OCI-LY1 (cell line): ENCODE results near the gene GNG7.

Experiments
- H2AFZ ChIP-seq: fragments of 200-600 bp; sonication (generic), shearing (Covaris generic); 2 replicates; pipeline ENCODE4 v1.6.0; 2014; ENCODE audit warnings: antibody characterized with exemption, mild to moderate bottlenecking, low read length
- H3F3A ChIP-seq: fragments of 200-600 bp; sonication (generic), shearing (Covaris generic); 2 replicates; pipeline ENCODE4 v1.6.0; 2014; ENCODE audit warnings: mild to moderate bottlenecking, antibody characterized with exemption, low read length, moderate library complexity; ENCODE audit not compliant: insufficient read depth
- H3K27ac ChIP-seq: fragments of 200-600 bp; sonication (generic); 2 replicates; pipeline ENCODE4 v1.5.1; 2014; ENCODE audit warnings: low read length, mixed run types, mild to moderate bottlenecking, low read depth; ENCODE audit not compliant: poor library complexity, severe bottlenecking
- H3K27me3 ChIP-seq: fragments of 200-600 bp; sonication (generic); 2 replicates; pipeline ENCODE4 v1.6.0; 2014; ENCODE audit warnings: antibody characterized with exemption, mild to moderate bottlenecking, low read length, moderate library complexity; ENCODE audit not compliant: insufficient read depth
- H3K36me3 ChIP-seq: fragments of 200-600 bp; sonication (generic); 2 replicates; pipeline ENCODE4 v1.6.1; 2014; ENCODE audit warnings: mild to moderate bottlenecking, antibody characterized with exemption, low read length, moderate library complexity, mixed read lengths; ENCODE audit not compliant: insufficient read depth
- H3K4me1 ChIP-seq: fragments of 200-600 bp; sonication (generic); 2 replicates; pipeline ENCODE4 v1.5.1; 2014; ENCODE audit warnings: mild to moderate bottlenecking, low read length, moderate library complexity; ENCODE audit not compliant: insufficient read depth, severe bottlenecking
- H3K4me2 ChIP-seq: fragments of 200-600 bp; sonication (generic), shearing (Covaris generic); 2 replicates; pipeline ENCODE4 v1.6.1; 2014; ENCODE audit warnings: low read length
- H3K4me3 ChIP-seq: fragments of 200-600 bp; sonication (generic); 2 replicates; pipeline ENCODE4 v1.5.1; 2014; ENCODE audit warnings: low read length, low read depth, mild to moderate bottlenecking, mixed read lengths; ENCODE audit not compliant: poor library complexity, severe bottlenecking
- H3K79me2 ChIP-seq: fragments of 200-600 bp; shearing (Covaris generic); 2 replicates; pipeline ENCODE4 v1.6.1; 2016; ENCODE audit warnings: mixed run types, low read length, mixed read lengths; ENCODE audit not compliant: insufficient read depth
- H3K9ac ChIP-seq: fragments of 200-600 bp; sonication (generic), shearing (Covaris generic); 2 replicates; pipeline ENCODE4 v1.6.1; 2014; ENCODE audit warnings: mild to moderate bottlenecking, low read length, mixed read lengths
- H3K9me2 ChIP-seq: fragments of 200-600 bp; sonication (generic), shearing (Covaris generic); 2 replicates; pipeline ENCODE4 v1.6.1; 2014; ENCODE audit warnings: low read depth, mild to moderate bottlenecking, low read length, mixed read lengths
- H3K9me3 ChIP-seq: fragments of 200-600 bp; shearing (Covaris generic); 2 replicates; pipeline ENCODE4 v1.6.1; 2014; ENCODE audit warnings: low read length, mixed read lengths
- H4K20me1 ChIP-seq: fragments of 200-600 bp; sonication (generic), shearing (Covaris generic); 2 replicates; pipeline ENCODE4 v1.6.0; 2016; ENCODE audit warnings: mild to moderate bottlenecking, low read length; ENCODE audit not compliant: insufficient read depth
- CTCF ChIP-seq: fragments of 200-600 bp; sonication (generic), shearing (Covaris generic); IDR thresholded peaks from 2 replicates; pipeline ENCODE4 v1.5.1; 2017; ENCODE audit warnings: mild to moderate bottlenecking, antibody characterized with exemption, low read length, moderate library complexity, mixed read lengths
- EZH2 ChIP-seq: fragments of 200-600 bp; sonication (generic), shearing (Covaris generic); IDR thresholded peaks from 2 replicates; pipeline ENCODE4 v1.8.0; 2017; ENCODE audit warnings: borderline replicate concordance, mixed run types, mild to moderate bottlenecking, antibody characterized with exemption, low read length, moderate library complexity, mixed read lengths

GNG7 gene

GRCh38 chr19:2740314-2740656 lies 37.8 kb upstream of the GNG7 start:
- H3K9ac ChIP-seq: no peak overlapping the region
- no peak overlapping the region for H2AFZ ChIP-seq
- H3K9me2 ChIP-seq: no peaks in the 10 kb centered on the region
- H3K9me3 ChIP-seq: no peaks in the 10 kb centered on the region
- no peaks in the 10 kb centered on the region for H3F3A ChIP-seq
- H3K4me2 ChIP-seq: peak overlapping the region; percentile 24; the same call in 1 of the 2 replicates
- no peaks in the 10 kb centered on the region for H3K79me2 ChIP-seq
- H3K4me3 ChIP-seq: peak overlapping the region; percentile 76
- no peak for TF ChIP-seq CTCF
- no peak for TF ChIP-seq EZH2
- no peaks in the 10 kb centered on the region for H4K20me1 ChIP-seq
- peaks cover 21% of the 10 kb centered on the region for H3K36me3 ChIP-seq
- no peak overlapping the region for H3K27ac ChIP-seq
- no peaks in the 10 kb centered on the region for H3K27me3 ChIP-seq
- H3K4me1 ChIP-seq: peaks cover 6% of the 10 kb centered on the region

- Histone ChIP-seq H3K9me3 (no peaks in the 10 kb centered on the region), H2AFZ (no peak within 1 kb of the TSS), H3K36me3 (peaks cover 26% of the 10 kb centered on the region), H3K9ac (peak within 1 kb of the TSS; percentile 61), H3K27me3 (no peaks in the 10 kb centered on the region), H3K9me2 (no peaks in the 10 kb centered on the region), H3K4me1 (peaks cover 6% of the 10 kb centered on the region), H3K4me3 (peak within 1 kb of the TSS; percentile 76), H3K27ac (no peak within 1 kb of the TSS), H3K79me2 (no peaks in the 10 kb centered on the region), H4K20me1 (no peaks in the 10 kb centered on the region), H3F3A (no peaks in the 10 kb centered on the region), H3K4me2 (peak within 1 kb of the TSS; percentile 66)
- TF ChIP-seq EZH2 (no peak), CTCF (no peak)
These were observed 37.3 kb upstream of the GNG7 start, which contains the start of gene SLC39A3 for GRCh38 chr19:2739602-2740313. SLC39A3 (minus strand) TSS chr19:2740017; CDS start chr19:2737257, 2,760 bp downstream.

- Histone ChIP-seq H2AFZ (no peak overlapping the region), H4K20me1 (no peaks in the 10 kb centered on the region), H3K79me2 (no peaks in the 10 kb centered on the region), H3K27me3 (no peaks in the 10 kb centered on the region), H3K9ac (no peak overlapping the region), H3K4me2 (no peak overlapping the region), H3K36me3 (peaks cover 36% of the 10 kb centered on the region), H3F3A (no peaks in the 10 kb centered on the region), H3K9me2 (no peaks in the 10 kb centered on the region), H3K4me3 (no peak overlapping the region), H3K4me1 (peaks cover 6% of the 10 kb centered on the region), H3K27ac (no peak overlapping the region), H3K9me3 (no peaks in the 10 kb centered on the region)
- TF ChIP-seq CTCF: no peak
These were observed 34.2 kb upstream of the GNG7 start for GRCh38 chr19:2736550-2737190.
